ENCODE data around the gene TRIM24.

TRIM24 gene

DNA sequence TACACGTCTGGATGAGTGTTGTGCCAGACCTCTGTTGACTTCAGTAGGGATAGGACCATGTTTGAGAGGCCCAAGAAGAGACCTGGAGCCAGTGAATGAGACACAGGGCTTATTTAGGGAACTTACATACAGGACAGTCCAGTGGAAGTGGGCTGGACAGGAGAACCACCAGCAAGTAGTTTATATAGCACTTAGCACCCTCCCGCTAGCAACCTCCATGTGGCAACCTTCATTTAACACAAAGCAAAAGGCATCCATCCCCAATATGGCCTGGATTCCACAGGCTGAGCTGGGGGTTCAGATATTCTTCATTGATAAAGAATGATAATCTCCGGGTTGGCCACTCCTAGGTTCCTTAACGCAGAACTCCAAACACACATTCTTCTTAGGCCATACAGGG lies 93.7 kb downstream of the TRIM24 start:
- TF ChIP-seq POLR2A (IDR thresholded peaks at IDR 0.05; ENCODE audit: low read depth, low read length): no peak
- no peak for DNase-seq (ENCODE audit: insufficient read length, low spot score)
- FAIRE-seq: no peak

DNA sequence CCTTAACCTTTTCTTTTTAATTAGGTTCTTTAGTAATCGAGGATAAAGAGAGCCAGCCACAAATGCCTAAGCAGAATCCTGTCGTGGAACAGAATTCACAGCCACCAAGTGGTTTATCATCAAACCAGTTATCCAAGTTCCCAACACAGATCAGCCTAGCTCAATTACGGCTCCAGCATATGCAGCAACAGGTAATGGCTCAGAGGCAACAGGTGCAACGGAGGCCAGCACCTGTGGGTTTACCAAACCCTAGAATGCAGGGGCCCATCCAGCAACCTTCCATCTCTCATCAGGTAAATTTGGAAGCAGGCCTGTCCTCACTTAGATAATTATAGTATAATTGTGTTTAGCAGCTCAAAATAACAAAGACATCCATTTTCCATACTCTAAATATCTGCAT lies 94.6 kb downstream of the TRIM24 start:
- no peak for TF ChIP-seq POLR2A (IDR thresholded peaks at IDR 0.05; ENCODE audit: low read depth, low read length)
- FAIRE-seq: no peak
- DNase-seq (ENCODE audit: insufficient read length, low spot score): no peak

DNA sequence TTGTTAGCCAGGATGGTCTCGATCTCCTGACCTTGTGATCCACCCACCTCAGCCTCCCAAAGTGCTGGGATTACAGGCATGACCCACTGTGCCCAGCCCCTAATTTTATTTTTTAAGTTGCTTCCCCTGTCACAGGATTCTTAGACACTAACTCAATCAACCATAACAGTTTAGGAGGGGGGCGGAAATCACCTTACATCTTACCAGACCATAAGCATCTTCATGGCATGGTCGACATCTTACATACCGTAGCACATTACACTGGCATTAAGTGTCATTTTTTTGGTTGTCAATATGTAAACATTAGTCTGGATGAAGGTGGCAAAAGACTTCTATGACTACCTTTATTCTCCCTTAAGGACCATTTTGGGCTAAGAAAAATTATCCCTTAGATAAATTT lies 95.6 kb downstream of the TRIM24 start:
- FAIRE-seq (no peak), DNase-seq (ENCODE audit: insufficient read length, low spot score) (no peak)
- no peak for TF ChIP-seq POLR2A (IDR thresholded peaks at IDR 0.05; ENCODE audit: low read depth, low read length)

DNA sequence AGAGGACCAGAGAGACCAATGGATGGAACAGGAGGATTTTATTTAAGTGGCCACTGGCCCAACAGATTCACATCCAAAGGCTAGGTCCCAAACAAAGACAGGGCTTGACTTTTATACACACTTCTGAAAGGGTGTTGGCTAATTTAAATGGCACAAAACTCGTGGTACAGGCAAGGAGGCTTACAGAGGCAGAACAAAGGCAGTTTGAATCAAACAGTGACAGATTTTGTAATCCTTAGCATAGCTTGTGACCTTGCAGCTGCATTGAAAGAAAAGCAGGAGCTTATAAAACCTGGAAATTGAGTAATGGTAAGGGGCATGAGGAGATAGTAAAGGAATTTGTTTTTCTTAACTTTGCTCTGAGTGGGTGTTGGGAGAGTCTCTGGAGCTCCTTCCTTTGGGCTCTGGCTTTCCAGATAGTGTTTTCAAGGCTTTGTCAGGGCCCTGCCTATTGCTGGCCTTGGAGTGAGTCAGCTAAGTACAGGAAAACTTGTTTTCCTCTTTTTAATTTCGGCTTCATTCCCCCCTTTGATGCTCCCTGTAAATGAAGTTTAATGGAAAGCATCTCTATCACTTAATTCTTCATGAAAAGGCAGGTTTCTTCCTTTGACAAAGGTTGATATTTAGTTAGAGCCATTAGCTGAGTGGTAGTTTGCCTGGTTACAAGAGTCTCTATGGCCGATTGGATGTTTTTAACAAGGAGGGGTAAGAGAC lies 96.9 kb downstream of the TRIM24 start:
- no peak for TF ChIP-seq POLR2A (IDR thresholded peaks at IDR 0.05; ENCODE audit: low read depth, low read length)
- DNase-seq (ENCODE audit: insufficient read length, low spot score) (no peak), FAIRE-seq (no peak)

DNA sequence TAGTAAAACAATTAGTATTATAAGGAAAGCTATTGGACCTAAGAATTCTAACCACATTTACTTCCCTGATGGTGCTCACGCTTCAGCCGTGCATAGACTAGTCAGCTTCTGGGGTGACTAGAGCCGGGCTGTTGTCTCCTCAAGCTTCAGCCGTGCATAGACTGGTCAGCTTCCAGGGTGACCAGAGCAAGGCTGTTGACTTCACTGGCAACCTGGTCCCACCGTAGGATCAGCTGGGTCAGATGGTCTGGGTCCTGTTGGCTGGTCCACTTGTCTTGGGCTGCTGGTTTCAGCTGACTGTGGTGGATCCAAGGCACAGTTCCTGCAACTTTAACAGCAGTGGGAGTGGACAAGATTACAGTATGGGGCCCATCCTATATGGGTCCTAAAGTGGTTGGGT lies 99.4 kb downstream of the TRIM24 start:
- no peak for TF ChIP-seq POLR2A (IDR thresholded peaks at IDR 0.05; ENCODE audit: low read depth, low read length)
- FAIRE-seq (no peak), DNase-seq (ENCODE audit: insufficient read length, low spot score) (no peak)

DNA sequence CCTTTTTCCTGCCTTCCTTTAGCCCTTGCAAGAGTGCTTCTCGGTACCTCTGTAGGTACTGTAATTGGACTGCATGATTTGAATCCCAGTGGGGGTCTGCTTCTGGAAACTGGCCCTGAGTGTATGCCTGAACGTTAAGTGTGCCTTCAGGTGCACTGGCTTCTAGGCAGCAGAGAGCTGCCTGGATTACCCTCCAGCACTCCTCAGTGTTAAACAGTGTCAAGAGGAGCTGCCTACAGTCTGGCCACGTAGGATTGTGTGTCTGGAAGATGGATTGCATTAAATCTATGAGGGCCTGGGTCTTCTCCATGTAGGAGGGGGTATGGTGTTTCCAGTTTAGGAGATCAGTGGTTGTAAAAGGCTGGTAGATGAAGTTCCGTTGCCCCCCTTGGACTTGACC lies 103.7 kb downstream of the TRIM24 start:
- TF ChIP-seq POLR2A (IDR thresholded peaks at IDR 0.05; ENCODE audit: low read depth, low read length): no peak
- no peak for FAIRE-seq
- no peak for DNase-seq (ENCODE audit: insufficient read length, low spot score)

DNA sequence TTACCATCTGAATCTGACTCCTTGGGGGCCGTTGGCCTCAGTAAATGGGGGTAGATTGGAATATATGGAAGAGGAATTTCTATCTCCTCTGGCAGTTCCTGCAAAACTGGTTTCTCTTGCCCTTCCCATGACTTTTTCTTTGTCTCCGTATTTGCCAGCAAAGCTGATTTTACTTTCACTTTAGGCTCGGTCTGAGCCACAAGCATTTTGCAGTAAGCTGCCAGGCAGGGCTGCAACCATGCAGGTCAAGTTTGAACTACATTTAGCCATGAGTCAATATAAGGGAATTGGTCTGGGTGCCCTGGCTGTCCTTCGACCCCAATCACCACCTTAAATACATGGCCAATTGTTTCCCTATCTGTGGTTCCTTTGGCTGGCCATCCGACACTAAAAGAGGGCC lies 104.3 kb downstream of the TRIM24 start:
- no peak for TF ChIP-seq POLR2A (IDR thresholded peaks at IDR 0.05; ENCODE audit: low read depth, low read length)
- no peak for FAIRE-seq
- DNase-seq (ENCODE audit: insufficient read length, low spot score): no peak

DNA sequence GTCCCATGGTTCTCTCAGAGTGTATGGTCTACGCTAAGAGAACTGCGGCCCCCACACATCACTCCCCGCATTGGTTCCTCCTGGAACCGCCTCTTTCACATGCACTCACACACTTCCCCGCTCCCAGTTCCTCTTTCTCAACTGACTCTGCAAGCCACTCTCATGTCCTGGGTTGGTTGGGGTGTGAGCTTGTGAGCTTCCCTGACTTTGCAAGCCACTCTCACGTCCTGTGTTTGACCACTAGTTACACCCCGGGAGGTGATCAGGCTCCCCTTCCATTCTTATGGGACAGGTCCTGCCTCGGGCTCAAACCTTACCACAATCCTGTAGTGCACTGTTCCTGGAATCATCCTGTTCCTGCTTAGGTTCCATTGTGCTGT lies 105.0 kb downstream of the TRIM24 start:
- DNase-seq (ENCODE audit: insufficient read length, low spot score) (no peak), FAIRE-seq (no peak)
- TF ChIP-seq POLR2A (IDR thresholded peaks at IDR 0.05; ENCODE audit: low read depth, low read length): no peak

DNA sequence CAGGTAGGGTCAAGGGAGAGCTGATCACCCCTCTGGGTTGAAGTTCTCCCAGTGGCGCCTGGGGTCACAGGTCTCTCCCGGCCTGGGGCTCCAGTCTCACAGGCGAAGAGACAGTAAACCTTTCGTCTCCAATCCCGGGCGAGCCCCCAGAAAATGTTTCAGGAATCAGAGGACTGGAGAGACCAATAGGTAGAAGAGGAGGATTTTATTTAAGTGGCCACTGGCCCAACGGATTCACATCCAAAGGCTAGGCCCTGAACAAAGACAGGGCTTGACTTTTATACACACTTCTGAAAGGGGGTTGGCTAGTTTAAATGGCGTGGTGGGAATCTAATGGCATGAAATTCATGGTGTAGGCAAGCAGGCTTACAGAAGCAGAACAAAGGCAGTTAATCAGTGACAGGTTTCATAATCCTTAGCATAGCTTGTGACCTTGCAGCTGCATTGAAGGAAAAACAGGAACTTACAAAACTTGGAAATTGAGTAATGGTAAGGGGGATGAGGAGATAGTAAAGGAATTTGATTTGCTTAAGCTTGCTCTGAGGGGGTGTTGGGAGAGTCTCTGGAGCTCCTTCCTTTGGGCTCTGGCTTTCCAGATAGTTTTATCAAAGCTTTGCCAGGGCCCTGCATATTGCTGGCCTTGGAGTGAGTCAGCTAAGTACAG lies 105.5 kb downstream of the TRIM24 start:
- no peak for FAIRE-seq
- DNase-seq (ENCODE audit: insufficient read length, low spot score): no peak
- no peak for TF ChIP-seq POLR2A (IDR thresholded peaks at IDR 0.05; ENCODE audit: low read depth, low read length)

DNA sequence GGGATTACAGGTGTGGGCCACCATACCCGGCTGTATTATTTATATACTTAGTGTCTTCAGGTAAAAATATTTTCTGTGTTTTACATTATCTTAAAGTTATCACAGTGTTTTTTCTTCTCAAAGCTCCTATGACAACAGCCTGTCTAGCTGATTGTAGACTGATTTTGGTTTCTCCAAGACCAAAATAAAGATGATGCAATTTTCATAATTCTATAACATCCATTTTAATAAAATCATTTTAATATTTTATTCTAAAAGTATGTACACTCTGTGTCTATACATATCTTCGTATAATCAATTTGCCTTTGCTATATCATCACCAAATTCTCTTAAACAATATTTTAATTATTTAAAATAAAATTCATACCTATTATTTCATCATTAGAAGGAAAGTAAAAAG lies 108.6 kb downstream of the TRIM24 start:
- no peak for TF ChIP-seq POLR2A (IDR thresholded peaks at IDR 0.05; ENCODE audit: low read depth, low read length)
- FAIRE-seq: no peak

DNA sequence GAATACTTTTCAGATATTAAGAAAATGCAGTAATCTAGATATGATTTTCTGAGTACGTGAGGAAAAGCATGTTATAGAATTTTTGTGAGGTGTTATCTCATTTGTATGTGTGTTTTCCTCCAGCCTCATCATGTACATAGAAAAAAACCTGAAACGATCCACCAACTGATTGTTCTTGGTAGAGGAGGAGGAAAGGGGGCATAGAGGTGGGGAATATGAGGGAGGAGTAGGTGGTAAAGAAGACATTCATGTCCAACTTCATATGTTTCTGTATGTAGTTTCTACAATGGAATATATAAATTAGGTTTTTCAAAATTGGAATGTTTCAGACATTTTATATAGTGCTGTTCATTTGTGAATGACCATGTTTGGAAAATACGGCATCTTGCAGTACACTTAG lies 109.4 kb downstream of the TRIM24 start:
- FAIRE-seq: no peak
- DNase-seq (ENCODE audit: insufficient read length, low spot score): no peak
- no peak for TF ChIP-seq POLR2A (IDR thresholded peaks at IDR 0.05; ENCODE audit: low read depth, low read length)

More for the DNA sequence above, 108.6 kb downstream of the TRIM24 start:
- no peak for DNase-seq (ENCODE audit: insufficient read length, low spot score)

DNA sequence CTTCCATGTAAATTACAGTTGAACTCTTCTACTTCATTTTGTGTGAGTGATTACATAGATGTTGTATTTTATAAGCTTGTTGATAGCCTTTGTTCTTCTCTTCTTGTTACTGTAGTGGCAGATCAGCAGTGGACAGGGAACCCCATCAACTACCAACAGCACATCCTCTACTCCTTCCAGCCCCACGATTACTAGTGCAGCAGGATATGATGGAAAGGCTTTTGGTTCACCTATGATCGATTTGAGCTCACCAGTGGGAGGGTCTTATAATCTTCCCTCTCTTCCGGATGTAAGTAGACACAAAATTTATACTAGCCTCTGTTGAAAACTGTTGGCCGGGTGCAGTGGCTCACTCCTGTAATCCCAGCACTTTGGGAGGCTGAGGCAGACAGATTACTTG lies 110.7 kb downstream of the TRIM24 start:
- TF ChIP-seq POLR2A (IDR thresholded peaks at IDR 0.05; ENCODE audit: low read depth, low read length): no peak
- DNase-seq (ENCODE audit: insufficient read length, low spot score) (no peak), FAIRE-seq (no peak)

DNA sequence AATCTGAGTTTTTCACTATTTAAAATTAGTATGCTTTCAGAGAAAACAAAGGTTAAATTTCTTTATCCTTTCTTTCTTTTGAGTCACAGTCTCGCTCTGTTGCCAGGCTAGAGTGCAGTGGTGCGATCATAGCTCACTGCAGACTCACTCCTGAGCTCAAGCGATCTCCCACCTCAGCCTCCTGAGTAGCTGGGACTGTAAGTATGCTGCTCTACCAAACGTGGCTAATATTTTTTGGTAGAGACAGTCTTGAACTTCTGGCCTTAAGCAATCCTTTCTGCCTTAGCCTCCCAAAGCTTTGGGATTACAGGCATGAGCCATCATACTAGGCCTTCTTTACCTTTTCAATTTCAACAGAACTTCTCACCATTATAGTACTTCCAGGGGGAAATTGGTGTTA lies 113.7 kb downstream of the TRIM24 start:
- DNase-seq (ENCODE audit: insufficient read length, low spot score) (no peak), FAIRE-seq (no peak)
- no peak for TF ChIP-seq POLR2A (IDR thresholded peaks at IDR 0.05; ENCODE audit: low read depth, low read length)

DNA sequence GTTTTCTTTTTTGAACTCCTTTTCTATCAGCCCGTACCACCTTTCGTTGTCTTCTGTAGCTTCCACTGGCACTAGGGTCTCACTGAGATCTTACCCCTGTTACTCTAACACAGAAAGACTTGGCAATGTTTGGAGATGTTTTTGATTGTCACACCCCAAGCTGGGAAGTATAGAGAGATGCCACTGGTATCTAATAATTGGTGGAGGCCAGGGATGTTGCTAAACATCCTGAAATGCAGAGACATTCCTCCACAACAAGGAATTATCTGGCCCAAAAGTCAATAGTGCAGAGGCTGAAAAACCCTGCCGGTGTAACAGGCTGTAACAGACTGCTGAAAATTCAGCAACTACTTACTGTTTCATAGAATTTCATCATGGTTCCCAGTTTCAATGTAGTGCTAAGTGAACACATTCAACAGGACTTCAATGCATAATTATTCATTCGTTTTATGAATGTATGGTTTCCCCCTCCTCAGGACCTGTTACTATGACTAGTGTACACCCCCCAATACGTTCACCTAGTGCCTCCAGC lies 115.9 kb downstream of the TRIM24 start:
- FAIRE-seq (no peak), DNase-seq (ENCODE audit: insufficient read length, low spot score) (no peak)
- TF ChIP-seq POLR2A (IDR thresholded peaks at IDR 0.05; ENCODE audit: low read depth, low read length): no peak

DNA sequence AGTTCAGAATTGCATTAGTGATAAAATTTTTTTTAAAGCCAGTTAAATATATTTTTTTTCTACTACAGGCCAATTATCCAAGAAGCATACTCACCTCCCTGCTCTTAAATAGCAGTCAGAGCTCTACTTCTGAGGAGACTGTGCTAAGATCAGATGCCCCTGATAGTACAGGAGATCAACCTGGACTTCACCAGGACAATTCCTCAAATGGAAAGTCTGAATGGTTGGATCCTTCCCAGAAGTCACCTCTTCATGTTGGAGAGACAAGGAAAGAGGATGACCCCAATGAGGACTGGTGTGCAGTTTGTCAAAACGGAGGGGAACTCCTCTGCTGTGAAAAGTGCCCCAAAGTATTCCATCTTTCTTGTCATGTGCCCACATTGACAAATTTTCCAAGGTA lies 119.1 kb downstream of the TRIM24 start:
- TF ChIP-seq POLR2A (IDR thresholded peaks at IDR 0.05; ENCODE audit: low read depth, low read length): no peak
- DNase-seq (ENCODE audit: insufficient read length, low spot score): no peak
- FAIRE-seq: no peak
